K562 (cell line): Measurements from ENCODE around the gene GABARAPL1. TPM values are rescaled to one million over a fixed set of nuclear protein-coding genes. Genes with fewer than 3 reads are reported as not detected.

Experiments
- ATAC-seq: fragments of 200-7000 bp; cut with Tn5 transposase; 3 replicates; pipeline ENCODE4 v1.9.1; 2020; ENCODE audit warnings: moderate library complexity
- BruUV-seq: library from RNA; stranded (reverse); fragments of 400-500 nt; replicated peaks from 2 replicates; lab custom pipeline; 2021; lab: Mats Ljungman, UMichigan
- CTCF ChIA-PET: fragments of 300-600 bp; formaldehyde crosslinking; extraction: SDS; loops from one replicate; lab custom pipeline; 2021; ENCODE audit warnings: low intra/inter-chr PET ratio; lab: Yijun Ruan, JAX
- POLR2A ChIA-PET: fragments of 300-600, 350-650 bp; sonication (Branson Sonifier 250); formaldehyde crosslinking; extraction: SDS; loops from one replicate; lab custom pipeline; 2021; ENCODE audit warnings: antibody characterized with exemption, inconsistent platforms; lab: Yijun Ruan, JAX
- DNase-seq, 4 experiments: peaks; one replicate each; pipeline versions ENCODE4 v3.0.0 to v3.0.0-alpha.2; 2011 to 2018; ENCODE audit warnings: low spot score in 3 of 4, mixed read lengths in 3 of 4; ENCODE audit errors: extremely low read depth in 1 of 4
- FAIRE-seq: peaks from 2 replicates; lab custom pipeline; 2011; peaks lifted over from hg19 to GRCh38; lab: Jason Lieb, UNC
- H2AFZ ChIP-seq: 2 replicates; pipeline ENCODE4 v1.6.0; 2011; ENCODE audit warnings: low read depth, low read length, control low read depth, inconsistent platforms
- H3K27ac ChIP-seq: fragments of 200-600 bp; 3 replicates; pipeline ENCODE4 v1.8.0; 2011; ENCODE audit warnings: low read depth, mild to moderate bottlenecking, control low read depth, inconsistent platforms, low read length, moderate library complexity, mixed read lengths; ENCODE audit errors: extremely low read depth
- H3K27me3 ChIP-seq, 2 experiments: fragments of 300-600 bp in 1 of 2; 2 replicates in 1 of 2; 3 replicates in 1 of 2; pipeline versions ENCODE4 v1.6.0 to v1.8.0; 2011; ENCODE audit warnings: inconsistent platforms in 2 of 2, low read length in 2 of 2, mild to moderate bottlenecking in 1 of 2, mixed read lengths in 1 of 2, moderate library complexity in 1 of 2; ENCODE audit not compliant: control insufficient read depth in 2 of 2, insufficient read depth in 2 of 2
- H3K36me3 ChIP-seq: fragments of 300-600 bp; 3 replicates; pipeline ENCODE4 v1.8.0; 2011; ENCODE audit warnings: mild to moderate bottlenecking, low read length, inconsistent platforms; ENCODE audit not compliant: control insufficient read depth, insufficient read depth
- H3K4me1 ChIP-seq, 2 experiments: fragments of 200-600 bp in 1 of 2; replicated peaks in 1 of 2; 2 replicates in 1 of 2; 3 replicates in 1 of 2; pipeline versions ENCODE4 v1.5.1 to v1.8.0; 2011; ENCODE audit warnings: inconsistent platforms in 2 of 2, low read length in 2 of 2, mild to moderate bottlenecking in 1 of 2, mixed read lengths in 1 of 2, moderate library complexity in 1 of 2; ENCODE audit not compliant: control insufficient read depth in 2 of 2, insufficient read depth in 2 of 2
- H3K4me2 ChIP-seq: 2 replicates; pipeline ENCODE4 v1.6.1; 2011; ENCODE audit warnings: low read length, control low read depth, inconsistent platforms, mixed read lengths; ENCODE audit not compliant: insufficient read depth
- H3K4me3 ChIP-seq: fragments of 200-600 bp; sonication (generic), shearing (Covaris generic); 2 replicates; pipeline ENCODE4 v1.5.1; 2016; ENCODE audit warnings: control low read depth, inconsistent platforms
- H3K79me2 ChIP-seq: fragments of 200-600 bp; 3 replicates; pipeline ENCODE4 v1.8.0; 2011; ENCODE audit warnings: low read length, inconsistent platforms; ENCODE audit not compliant: control insufficient read depth, insufficient read depth
- H3K9ac ChIP-seq, 2 experiments: 2 replicates each; pipeline versions ENCODE4 v1.6.0 to v1.6.1; 2011; ENCODE audit warnings: low read depth in 2 of 2, low read length in 2 of 2, control low read depth in 1 of 2, inconsistent platforms in 1 of 2, mild to moderate bottlenecking in 1 of 2, mixed read lengths in 1 of 2; ENCODE audit not compliant: insufficient read depth in 1 of 2
- H3K9me1 ChIP-seq: one replicate; pipeline ENCODE4 v1.6.0; 2011; ENCODE audit warnings: inconsistent platforms, mild to moderate bottlenecking, low read length, moderate library complexity; ENCODE audit not compliant: control insufficient read depth, insufficient read depth
- H3K9me3 ChIP-seq: replicated peaks from 2 replicates; pipeline ENCODE4 v1.5.1; 2011; ENCODE audit warnings: low read depth, low read length, inconsistent platforms; ENCODE audit not compliant: control insufficient read depth, insufficient read depth
- H4K20me1 ChIP-seq: replicated peaks from 2 replicates; pipeline ENCODE4 v1.6.1; 2011; ENCODE audit warnings: low read length, inconsistent platforms, mixed read lengths; ENCODE audit not compliant: control insufficient read depth, insufficient read depth
- BMI1 ChIP-seq: fragments of 150-350 bp; IDR thresholded peaks from 2 replicates; pipeline ENCODE4 v1.6.1; 2014; ENCODE audit warnings: low read length
- CEBPZ ChIP-seq: fragments of 150-350 bp; IDR thresholded peaks from 2 replicates; pipeline ENCODE4 v1.6.1; 2014; ENCODE audit warnings: low read depth, mild to moderate bottlenecking, low read length, borderline replicate concordance
- HNRNPLL ChIP-seq: fragments of 200-400 bp; formaldehyde crosslinking; IDR thresholded peaks from 2 replicates; pipeline ENCODE4 v1.6.1; 2017; ENCODE audit warnings: low read length, low read depth, mild to moderate bottlenecking; ENCODE audit not compliant: poor library complexity, severe bottlenecking
- MBD2 ChIP-seq: sonication (generic); IDR thresholded peaks from 2 replicates; pipeline ENCODE4 v1.6.1; 2016; ENCODE audit warnings: low read depth, borderline replicate concordance
- POLR2AphosphoS5 ChIP-seq: IDR thresholded peaks from 2 replicates; pipeline ENCODE4 v1.6.1; 2011; ENCODE audit warnings: mild to moderate bottlenecking, low read depth, low read length, moderate library complexity; ENCODE audit not compliant: control insufficient read depth, insufficient read depth
- TFE3 ChIP-seq: fragments of 450-650 bp; formaldehyde crosslinking; IDR thresholded peaks from 2 replicates; pipeline ENCODE4 v1.4.0; 2020; ENCODE audit warnings: mild to moderate bottlenecking, mixed read lengths
- TGIF2 ChIP-seq: sonication (generic); formaldehyde crosslinking; IDR thresholded peaks from 2 replicates; pipeline ENCODE4 v1.8.1; 2022; ENCODE audit warnings: mild to moderate bottlenecking, missing genetic modification reagents, moderate library complexity
- ZNF639 ChIP-seq, 2 experiments: fragments of 200-800 bp in 1 of 2; sonication (Bioruptor generic) in 1 of 2; sonication (generic) in 1 of 2; formaldehyde crosslinking in 1 of 2; IDR thresholded peaks in 1 of 2; conservative IDR thresholded peaks in 1 of 2; 2 replicates each; pipeline versions ENCODE4 v1.5.0 to v1.6.1; 2016 to 2020; ENCODE audit warnings: missing compliant biosample characterization in 1 of 2, missing genetic modification characterization in 1 of 2, missing genetic modification reagents in 1 of 2
- WGBS: fragments of 100-300 bp; shearing (Covaris generic); methylation state at CpG from one replicate; pipeline ENCODE4 v1.1.6; 2016; ENCODE audit warnings: low coverage, mixed read lengths; ENCODE audit not compliant: insufficient coverage; ENCODE audit errors: missing lambda C conversion rate; 5-methylcytosine and 5-hydroxymethylcytosine counted together
- in situ Hi-C: fragments of 300-500 bp; cut with MboI; formaldehyde crosslinking; loops from 4 replicates; pipeline ENCODE4 v1.15.0; 2018; ENCODE audit warnings: inconsistent platforms, mixed read lengths
- intact Hi-C: fragments of 100-400 bp; cut with micrococcal nuclease; formaldehyde crosslinking; loops from 2 replicates; pipeline ENCODE4 v1.14.2; 2022
- polyA plus RNA-seq, 8 experiments: library from polyadenylated mRNA; depleted of rRNA in 4 of 8; stranded (reverse) in 5 of 8; unstranded in 3 of 8; fragments of >200 nt; fragmentation: Nextera tagmentation in 2 of 8; fragmentation: Illumina TruSeq in 1 of 8; extraction: Ambion mirVana in 2 of 8; extraction: Trizol in 1 of 8; gene quantifications; 2 replicates each; pipeline versions ENCODE4 v1.2.1 to v1.2.3, GENCODE V29; 2011 to 2014; ENCODE audit warnings: inconsistent platforms in 1 of 8, missing spikeins in 1 of 8
- total RNA-seq, 7 experiments: library from RNA; depleted of rRNA in 6 of 7; stranded (reverse); fragments of >200 nt in 6 of 7; fragmentation: Illumina TruSeq in 2 of 7; extraction: Trizol in 2 of 7; gene quantifications; 2 replicates each; pipeline versions ENCODE4 v1.2.1 to v1.2.3, GENCODE V29; 2011 to 2021; ENCODE audit warnings: low replicate concordance in 1 of 7

The GABARAPL1 gene
- total and polyA plus RNA-seq, 9 of the 15 experiments (the other 6 are each of a cell fraction or from before 2014, with no cell fraction given): 2.3 to 15.9 (median 11.3) TPM

GRCh38 chr12:10227648-10228047, 15.0 kb downstream of the GABARAPL1 start:
- Histone ChIP-seq H3K4me3 (no peak overlapping the region), H3K4me1 (no peaks in the 10 kb centered on the region), H3K9me1 (no peaks in the 10 kb centered on the region), H3K9me3 (no peaks in the 10 kb centered on the region), H3K4me2 (no peak overlapping the region), H3K27ac (no peak overlapping the region), H3K9ac (no peak overlapping the region), H3K27me3 (no peaks in the 10 kb centered on the region)
- in situ Hi-C loops: loop anchor here (25.0 kb wide), 1 partner anchor 985 kb away; no protein-coding TSS in a partner anchor
- DNase-seq (no peak), ATAC-seq (no peak), FAIRE-seq (no peak)
- BruUV-seq: no TSS peak
- 0% methylated on average over 1 of the region's 1 CpG for WGBS
- intact Hi-C loops: no loop called here
- POLR2A ChIA-PET: interaction anchor here (0.6 to 1.2 kb wide), 2 partner anchors 13 to 67 kb away, joined by 3 read pairs; no protein-coding TSS in a partner anchor
- TF ChIP-seq HNRNPLL (no peak), POLR2AphosphoS5 (no peak), BMI1 (no peak), TGIF2 (no peak)
- TF ChIP-seq, all 486 proteins: peak for 0
- CTCF ChIA-PET: no interaction called here
- H4K20me1 ChIP-seq: no peaks in the 10 kb centered on the region
- no peaks in the 10 kb centered on the region for H3K79me2 ChIP-seq
- H2AFZ ChIP-seq: no peak overlapping the region
- 0 out of 3 replicates have a peak, but pooled peaks cover 3% of the 10 kb centered on the region for H3K36me3 ChIP-seq

- no TSS peak for BruUV-seq
- no peak overlapping the region for H2AFZ ChIP-seq
- in situ Hi-C loops: loop anchor here (10.0 to 25.0 kb wide), 3 partner anchors 90 to 978 kb away; no protein-coding TSS in a partner anchor
- no peak overlapping the region for H3K4me2 ChIP-seq
- no peaks in the 10 kb centered on the region for H3K9me1 ChIP-seq
- H3K36me3 ChIP-seq: no peaks in the 10 kb centered on the region
- H4K20me1 ChIP-seq: no peaks in the 10 kb centered on the region
- CTCF ChIA-PET: interaction anchor here (2.3 kb wide), 1 partner anchor 328 kb away, joined by 14 read pairs; no protein-coding TSS in a partner anchor
- no peak overlapping the region for H3K27ac ChIP-seq
- no peak overlapping the region for H3K9ac ChIP-seq
- H3K4me3 ChIP-seq: no peak overlapping the region
- FAIRE-seq (no peak), ATAC-seq (no peak), DNase-seq (no peak)
- POLR2A ChIA-PET: no interaction called here
- H3K79me2 ChIP-seq: no peaks in the 10 kb centered on the region
- H3K9me3 ChIP-seq: no peaks in the 10 kb centered on the region
- no peaks in the 10 kb centered on the region for H3K27me3 ChIP-seq
- intact Hi-C loops: loop anchor here (2.0 to 10.0 kb wide), 3 partner anchors 100 to 520 kb away; no protein-coding TSS in a partner anchor
- H3K4me1 ChIP-seq: no peaks in the 10 kb centered on the region
- TF ChIP-seq TFE3 (CRISPR knock-in tag) (no peak), MBD2 (no peak), ZNF639 (CRISPR knock-in tag; conservative IDR thresholded peaks at IDR 0.05 in 1 of 2, IDR thresholded peaks at IDR 0.05 in 1 of 2) (no peak), CEBPZ (no peak)
These were observed 21.9 kb downstream of the GABARAPL1 start for GRCh38 chr12:10234562-10234961.
